Keratinocyte (primary cell): Measurements from ENCODE around the gene CCDC34.

Experiments used
- EZH2 ChIP-seq: IDR thresholded peaks from one replicate; pipeline ENCODE4 v1.6.1; 2012; ENCODE audit warnings: inconsistent platforms, mild to moderate bottlenecking, low read length, moderate library complexity
- TF ChIP-seq, protein P1 (sequence below), 3 experiments: IDR thresholded peaks in 1 of 3; conservative IDR thresholded peaks in 1 of 3; optimal IDR thresholded peaks in 1 of 3; 2 replicates in 2 of 3; 3 replicates in 1 of 3; pipeline versions ENCODE3 to v1.5.1; 2011; ENCODE audit warnings: low read length in 3 of 3, mild to moderate bottlenecking in 3 of 3, moderate library complexity in 2 of 3, control low read depth in 1 of 3, inconsistent platforms in 1 of 3; ENCODE audit not compliant: insufficient read depth in 2 of 3; ENCODE audit errors: extremely low read depth in 1 of 3

DNA sequence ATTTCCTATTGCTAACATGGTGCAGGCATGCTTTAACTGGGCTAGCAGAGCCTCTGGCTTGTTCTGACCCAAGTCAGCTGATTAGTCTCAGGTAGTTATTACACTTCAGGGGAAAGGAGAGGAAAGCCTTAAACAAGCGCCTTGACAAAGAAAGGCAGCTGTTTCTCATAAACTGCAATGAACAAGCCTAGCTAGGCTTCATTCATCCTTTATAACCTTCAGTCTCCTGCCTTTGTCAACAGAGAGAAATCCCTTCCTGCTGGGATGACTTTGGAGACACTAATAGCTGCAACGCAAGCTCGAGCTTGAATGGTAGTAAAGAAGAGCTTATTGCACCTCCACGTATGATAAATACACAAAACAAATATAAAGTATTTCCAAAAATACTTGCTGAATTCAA, 68.4 kb downstream of the CCDC34 start:
- TF ChIP-seq, protein P1, sequence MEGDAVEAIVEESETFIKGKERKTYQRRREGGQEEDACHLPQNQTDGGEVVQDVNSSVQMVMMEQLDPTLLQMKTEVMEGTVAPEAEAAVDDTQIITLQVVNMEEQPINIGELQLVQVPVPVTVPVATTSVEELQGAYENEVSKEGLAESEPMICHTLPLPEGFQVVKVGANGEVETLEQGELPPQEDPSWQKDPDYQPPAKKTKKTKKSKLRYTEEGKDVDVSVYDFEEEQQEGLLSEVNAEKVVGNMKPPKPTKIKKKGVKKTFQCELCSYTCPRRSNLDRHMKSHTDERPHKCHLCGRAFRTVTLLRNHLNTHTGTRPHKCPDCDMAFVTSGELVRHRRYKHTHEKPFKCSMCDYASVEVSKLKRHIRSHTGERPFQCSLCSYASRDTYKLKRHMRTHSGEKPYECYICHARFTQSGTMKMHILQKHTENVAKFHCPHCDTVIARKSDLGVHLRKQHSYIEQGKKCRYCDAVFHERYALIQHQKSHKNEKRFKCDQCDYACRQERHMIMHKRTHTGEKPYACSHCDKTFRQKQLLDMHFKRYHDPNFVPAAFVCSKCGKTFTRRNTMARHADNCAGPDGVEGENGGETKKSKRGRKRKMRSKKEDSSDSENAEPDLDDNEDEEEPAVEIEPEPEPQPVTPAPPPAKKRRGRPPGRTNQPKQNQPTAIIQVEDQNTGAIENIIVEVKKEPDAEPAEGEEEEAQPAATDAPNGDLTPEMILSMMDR (optimal IDR thresholded peaks at IDR 0.05 in 1 of 3, IDR thresholded peaks at IDR 0.05 in 1 of 3, conservative IDR thresholded peaks at IDR 0.05 in 1 of 3; ENCODE audit: extremely low read depth in 1 of 3, insufficient read depth in 2 of 3, low read length in 3 of 3) = no peak
- TF ChIP-seq EZH2 = no peak
